IMR-90 (cell line): Measurements from ENCODE around the gene CYP2J2. TPM values are rescaled to one million over a fixed set of nuclear protein-coding genes. Genes with fewer than 3 reads are reported as not detected.

Experiments
- ATAC-seq: fragments of 200-7000 bp; cut with Tn5 transposase; 2 replicates; pipeline ENCODE4 v1.9.1; 2020; ENCODE audit warnings: low read depth, mild to moderate bottlenecking, moderate library complexity
- BruUV-seq: library from RNA; stranded (reverse); fragments of 400-500 nt; replicated peaks from 2 replicates; lab custom pipeline; 2021; lab: Mats Ljungman, UMichigan
- CTCF ChIA-PET: fragments of 300-600 bp; formaldehyde crosslinking; extraction: SDS; loops from one replicate; lab custom pipeline; 2021; ENCODE audit warnings: antibody characterized with exemption; lab: Yijun Ruan, JAX
- POLR2A ChIA-PET: fragments of 300-600 bp; sonication (Branson Sonifier 250); formaldehyde crosslinking; loops from one replicate; lab custom pipeline; 2022; ENCODE audit warnings: antibody characterized with exemption; ENCODE audit not compliant: unreplicated experiment; lab: Charles Lee
- DNase-seq: peaks from one replicate; pipeline ENCODE4 v3.0.0; 2013
- H2AFZ ChIP-seq: replicated peaks from 2 replicates; pipeline ENCODE3; 2013; ENCODE audit warnings: low read length, mild to moderate bottlenecking; ENCODE audit not compliant: poor library complexity
- H2AK5ac ChIP-seq: 2 replicates; pipeline ENCODE4 v1.6.1; 2013; ENCODE audit warnings: low read depth, low read length, inconsistent platforms
- H2AK9ac ChIP-seq: replicated peaks from 2 replicates; pipeline ENCODE3; 2013; ENCODE audit warnings: mild to moderate bottlenecking, low read depth, low read length, moderate library complexity; ENCODE audit not compliant: poor library complexity
- H2BK120ac ChIP-seq: 2 replicates; pipeline ENCODE4 v1.6.1; 2013; ENCODE audit warnings: low read depth, low read length, inconsistent platforms
- H2BK15ac ChIP-seq: 3 replicates; pipeline ENCODE4 v1.6.1; 2013; ENCODE audit warnings: low read depth, low read length, inconsistent platforms
- H2BK20ac ChIP-seq: 2 replicates; pipeline ENCODE4 v1.6.1; 2013; ENCODE audit warnings: low read depth, mild to moderate bottlenecking, inconsistent platforms, low read length, moderate library complexity
- H2BK5ac ChIP-seq: 2 replicates; pipeline ENCODE4 v1.6.1; 2013; ENCODE audit warnings: mild to moderate bottlenecking, low read depth, low read length, inconsistent platforms; ENCODE audit not compliant: poor library complexity, severe bottlenecking
- H3K14ac ChIP-seq: replicated peaks from 2 replicates; pipeline ENCODE4 v1.6.1; 2013; ENCODE audit warnings: low read depth, low read length, inconsistent platforms
- H3K18ac ChIP-seq: 2 replicates; pipeline ENCODE4 v1.6.1; 2013; ENCODE audit warnings: low read depth, low read length, control low read depth
- H3K23ac ChIP-seq: 2 replicates; pipeline ENCODE4 v1.6.1; 2013; ENCODE audit warnings: low read depth, low read length, inconsistent platforms
- H3K27ac ChIP-seq: 2 replicates; pipeline ENCODE4 v1.5.1; 2013; ENCODE audit warnings: mild to moderate bottlenecking, control low read depth, low read length; ENCODE audit not compliant: insufficient read depth
- H3K27me3 ChIP-seq: 2 replicates; pipeline ENCODE4 v1.6.1; 2013; ENCODE audit warnings: low read length; ENCODE audit not compliant: control insufficient read depth, insufficient read depth
- H3K36me3 ChIP-seq: 2 replicates; pipeline ENCODE4 v1.6.1; 2013; ENCODE audit warnings: low read length, mixed read lengths; ENCODE audit not compliant: control insufficient read depth, insufficient read depth
- H3K4ac ChIP-seq: 2 replicates; pipeline ENCODE4 v1.6.1; 2013; ENCODE audit warnings: low read depth, low read length, inconsistent platforms
- H3K4me1 ChIP-seq: 2 replicates; pipeline ENCODE4 v1.6.1; 2013; ENCODE audit warnings: low read length, mixed read lengths; ENCODE audit not compliant: control insufficient read depth, insufficient read depth
- H3K4me2 ChIP-seq: 2 replicates; pipeline ENCODE4 v1.6.1; 2013; ENCODE audit warnings: low read depth, mild to moderate bottlenecking, control low read depth, low read length, moderate library complexity
- H3K4me3 ChIP-seq: 2 replicates; pipeline ENCODE4 v1.5.1; 2013; ENCODE audit warnings: low read depth, mild to moderate bottlenecking, control low read depth, low read length, moderate library complexity; ENCODE audit not compliant: insufficient read depth
- H3K56ac ChIP-seq: 2 replicates; pipeline ENCODE4 v1.6.1; 2013; ENCODE audit warnings: low read length, inconsistent platforms; ENCODE audit not compliant: insufficient read depth; ENCODE audit errors: extremely low read depth
- H3K79me1 ChIP-seq, 2 experiments: 2 replicates each; pipeline ENCODE4 v1.6.1; 2013; ENCODE audit warnings: low read length in 2 of 2, inconsistent platforms in 1 of 2, low read depth in 1 of 2
- H3K9ac ChIP-seq: 2 replicates; pipeline ENCODE4 v1.6.1; 2013; ENCODE audit warnings: low read depth, low read length, control low read depth
- H3K9me1 ChIP-seq: 2 replicates; pipeline ENCODE4 v1.6.1; 2013; ENCODE audit warnings: low read length, inconsistent platforms; ENCODE audit not compliant: insufficient read depth
- H3K9me3 ChIP-seq: 2 replicates; pipeline ENCODE4 v1.6.1; 2013; ENCODE audit warnings: low read length; ENCODE audit not compliant: control insufficient read depth, insufficient read depth
- H4K20me1 ChIP-seq: 2 replicates; pipeline ENCODE4 v1.6.1; 2013; ENCODE audit warnings: low read length, inconsistent platforms; ENCODE audit not compliant: insufficient read depth
- H4K5ac ChIP-seq: 2 replicates; pipeline ENCODE4 v1.6.1; 2013; ENCODE audit warnings: mild to moderate bottlenecking, low read depth, low read length, control low read depth
- H4K8ac ChIP-seq, 2 experiments: 2 replicates each; pipeline ENCODE4 v1.6.1; 2013; ENCODE audit warnings: low read depth in 2 of 2, low read length in 2 of 2, control low read depth in 1 of 2, inconsistent platforms in 1 of 2
- H4K91ac ChIP-seq: 2 replicates; pipeline ENCODE4 v1.6.1; 2013; ENCODE audit warnings: low read depth, low read length, inconsistent platforms; ENCODE audit not compliant: insufficient read depth
- BHLHE40 ChIP-seq: fragments of 150-350 bp; IDR thresholded peaks from 2 replicates; pipeline ENCODE4 v1.6.1; 2016; ENCODE audit warnings: mild to moderate bottlenecking, low read depth, low read length
- CEBPB ChIP-seq: IDR thresholded peaks from 2 replicates; pipeline ENCODE4 v1.6.1; 2012; ENCODE audit warnings: low read depth, low read length, improper control_type of control experiment
- CHD1 ChIP-seq: IDR thresholded peaks from 2 replicates; pipeline ENCODE4 v1.6.1; 2012; ENCODE audit warnings: low read depth, low read length, improper control_type of control experiment
- ELK1 ChIP-seq: fragments of 150-350 bp; IDR thresholded peaks from 2 replicates; pipeline ENCODE4 v1.6.1; 2016; ENCODE audit warnings: low read depth, mild to moderate bottlenecking, low read length, moderate library complexity, borderline replicate concordance
- FOS ChIP-seq: fragments of 150-350 bp; IDR thresholded peaks from 2 replicates; pipeline ENCODE4 v1.6.1; 2016; ENCODE audit warnings: low read depth, low read length
- MAFK ChIP-seq: IDR thresholded peaks from 2 replicates; pipeline ENCODE4 v1.6.1; 2012; ENCODE audit warnings: low read depth, low read length, improper control_type of control experiment
- MAZ ChIP-seq: IDR thresholded peaks from 2 replicates; pipeline ENCODE4 v1.6.1; 2012; ENCODE audit warnings: low read depth, mild to moderate bottlenecking, low read length, improper control_type of control experiment, moderate library complexity, borderline replicate concordance
- MXI1 ChIP-seq: IDR thresholded peaks from 2 replicates; pipeline ENCODE4 v1.6.1; 2012; ENCODE audit warnings: low read depth, mild to moderate bottlenecking, low read length, moderate library complexity, borderline replicate concordance
- NFE2L2 ChIP-seq: fragments of 150-350 bp; IDR thresholded peaks from 2 replicates; pipeline ENCODE4 v1.6.1; 2016; ENCODE audit warnings: low read depth, mild to moderate bottlenecking, low read length
- POLR2A ChIP-seq: IDR thresholded peaks from 2 replicates; pipeline ENCODE4 v1.6.1; 2012; ENCODE audit warnings: mild to moderate bottlenecking, low read depth, low read length
- RAD21 ChIP-seq: IDR thresholded peaks from 2 replicates; pipeline ENCODE4 v1.6.1; 2012; ENCODE audit warnings: low read length, improper control_type of control experiment
- RCOR1 ChIP-seq: IDR thresholded peaks from 2 replicates; pipeline ENCODE4 v1.6.1; 2012; ENCODE audit warnings: mild to moderate bottlenecking, low read length, improper control_type of control experiment; ENCODE audit not compliant: insufficient replicate concordance
- RFX5 ChIP-seq: IDR thresholded peaks from 2 replicates; pipeline ENCODE4 v1.8.0; 2012; ENCODE audit warnings: low read depth, mild to moderate bottlenecking, low read length, moderate library complexity
- SMC3 ChIP-seq: fragments of 150-350 bp; IDR thresholded peaks from 2 replicates; pipeline ENCODE4 v1.6.1; 2016; ENCODE audit warnings: low read depth, mild to moderate bottlenecking, antibody characterized with exemption, low read length, moderate library complexity
- USF2 ChIP-seq: fragments of 150-350 bp; IDR thresholded peaks from 2 replicates; pipeline ENCODE4 v1.6.1; 2017; ENCODE audit warnings: mild to moderate bottlenecking, antibody characterized with exemption, low read length, low read depth
- WGBS, 2 experiments: methylation state at CpG; one replicate each; pipeline versions ENCODE4 v1.1.5 to v1.1.7; 2013; ENCODE audit warnings: missing lambda C conversion rate in 2 of 2; ENCODE audit not compliant: insufficient read length in 1 of 2; ENCODE audit errors: extremely low coverage in 2 of 2; 5-methylcytosine and 5-hydroxymethylcytosine counted together
- dilution Hi-C: fragments of 300-500 bp; cut with HindIII; formaldehyde crosslinking; loops from one replicate; pipeline ENCODE4 v1.14.3; 2018; ENCODE audit warnings: low sequenced_read_pairs; ENCODE audit not compliant: unreplicated experiment
- in situ Hi-C: fragments of 300-500 bp; cut with MboI; formaldehyde crosslinking; loops from 3 replicates; pipeline ENCODE4 v1.14.3; 2019; ENCODE audit warnings: low sequenced_read_pairs, inconsistent platforms, mixed read lengths
- intact Hi-C: fragments of 100-400 bp; cut with micrococcal nuclease; formaldehyde crosslinking; loops from 2 replicates; pipeline ENCODE4 v1.10.0; 2022
- polyA plus RNA-seq, 3 experiments: library from polyadenylated mRNA; depleted of rRNA; stranded (reverse); fragments of >200 nt; gene quantifications; 2 replicates each; pipeline ENCODE4 v1.2.3, GENCODE V29; 2012; ENCODE audit warnings: low replicate concordance in 1 of 3
- total RNA-seq: library from RNA; depleted of rRNA; stranded (reverse); fragments of >200 nt; gene quantifications from 2 replicates; pipeline ENCODE4 v1.2.3, GENCODE V29; 2012
- TF ChIP-seq, protein P1 (sequence below): conservative IDR thresholded peaks from 2 replicates; pipeline ENCODE4 v1.5.1; 2012; ENCODE audit warnings: mild to moderate bottlenecking, low read depth, low read length, improper control_type of control experiment

The CYP2J2 gene
- total and polyA plus RNA-seq, 2 of the 4 experiments (the other 2 are of a cell fraction) = 0.18 TPM; not detected in 1

DNA sequence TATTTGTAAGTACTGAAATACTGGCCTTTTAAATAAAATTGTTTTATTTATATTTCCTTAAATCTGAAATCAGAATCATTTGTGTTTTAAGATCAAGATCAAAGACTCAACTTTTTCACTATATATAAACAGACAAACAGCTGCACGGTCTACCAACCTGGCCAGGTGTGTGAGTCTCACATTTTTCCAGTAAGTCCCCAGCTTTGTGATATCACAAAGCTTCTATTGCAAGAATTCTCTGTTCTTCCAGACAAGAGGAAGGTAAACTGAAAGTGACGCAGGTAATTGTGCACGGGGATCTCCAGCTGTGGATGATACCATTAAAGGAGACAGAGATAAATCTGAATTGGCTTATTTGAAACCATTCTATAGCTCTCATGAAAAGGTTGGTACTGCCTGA lies 41.2 kb upstream of the CYP2J2 start:
- Histone ChIP-seq H3K36me3 (no peaks in the 10 kb centered on the region), H3K9ac (no peak overlapping the region), H4K91ac (no peak overlapping the region), H3K4ac (no peak overlapping the region), H3K9me1 (no peaks in the 10 kb centered on the region), H4K5ac (no peak overlapping the region), H3K27ac (no peak overlapping the region), H3K27me3 (peaks cover 6% of the 10 kb centered on the region; the same call in 1 of the 2 replicates), H2AK5ac (no peak overlapping the region), H3K14ac (no peak overlapping the region), H3K9me3 (no peaks in the 10 kb centered on the region), H2BK5ac (no peak overlapping the region), H3K4me2 (no peak overlapping the region), H3K18ac (no peak overlapping the region), H3K79me1 (no peaks in the 10 kb centered on the region), H3K4me3 (no peak overlapping the region), H3K4me1 (peaks cover 5% of the 10 kb centered on the region), H2BK15ac (no peak overlapping the region), H4K20me1 (no peaks in the 10 kb centered on the region), H3K56ac (no peak overlapping the region), H2BK120ac (no peak overlapping the region), H2BK20ac (no peak overlapping the region), H2AK9ac (no peak overlapping the region), H4K8ac (no peak overlapping the region), H3K23ac (no peak overlapping the region), H2AFZ (no peak overlapping the region)
- intact Hi-C loops (no loop called here), dilution Hi-C loops (no loop called here), in situ Hi-C loops (no loop called here)
- TF ChIP-seq RFX5 = no peak
- TF ChIP-seq, protein P1, sequence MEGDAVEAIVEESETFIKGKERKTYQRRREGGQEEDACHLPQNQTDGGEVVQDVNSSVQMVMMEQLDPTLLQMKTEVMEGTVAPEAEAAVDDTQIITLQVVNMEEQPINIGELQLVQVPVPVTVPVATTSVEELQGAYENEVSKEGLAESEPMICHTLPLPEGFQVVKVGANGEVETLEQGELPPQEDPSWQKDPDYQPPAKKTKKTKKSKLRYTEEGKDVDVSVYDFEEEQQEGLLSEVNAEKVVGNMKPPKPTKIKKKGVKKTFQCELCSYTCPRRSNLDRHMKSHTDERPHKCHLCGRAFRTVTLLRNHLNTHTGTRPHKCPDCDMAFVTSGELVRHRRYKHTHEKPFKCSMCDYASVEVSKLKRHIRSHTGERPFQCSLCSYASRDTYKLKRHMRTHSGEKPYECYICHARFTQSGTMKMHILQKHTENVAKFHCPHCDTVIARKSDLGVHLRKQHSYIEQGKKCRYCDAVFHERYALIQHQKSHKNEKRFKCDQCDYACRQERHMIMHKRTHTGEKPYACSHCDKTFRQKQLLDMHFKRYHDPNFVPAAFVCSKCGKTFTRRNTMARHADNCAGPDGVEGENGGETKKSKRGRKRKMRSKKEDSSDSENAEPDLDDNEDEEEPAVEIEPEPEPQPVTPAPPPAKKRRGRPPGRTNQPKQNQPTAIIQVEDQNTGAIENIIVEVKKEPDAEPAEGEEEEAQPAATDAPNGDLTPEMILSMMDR = no peak
- TF ChIP-seq SMC3 = no peak
- TF ChIP-seq ELK1 = no peak
- TF ChIP-seq CEBPB = no peak
- TF ChIP-seq MXI1 = no peak
- no peak for TF ChIP-seq MAZ
- TF ChIP-seq MAFK = no peak
- TF ChIP-seq CHD1 = no peak
- no peak for TF ChIP-seq USF2
- TF ChIP-seq POLR2A = no peak
- no peak for TF ChIP-seq NFE2L2
- no peak for TF ChIP-seq RAD21
- no peak for TF ChIP-seq FOS
- TF ChIP-seq BHLHE40 = no peak
- no peak for TF ChIP-seq RCOR1
- POLR2A ChIA-PET = no interaction called here
- BruUV-seq = no TSS peak
- CTCF ChIA-PET = interaction anchor here (2.2 kb wide), 1 partner anchor 20 kb away, joined by 7 read pairs; no protein-coding TSS in a partner anchor
- DNase-seq = no peak
- no peak for ATAC-seq
- no CpG with 5 or more reads among the region's 3 CpGs for WGBS, 2 experiments
